Activated T-cell treated with anti-CD3 and anti-CD28 coated beads for 48 hours (primary cell): Measurements from ENCODE around the gene UNG.

Experiments
- DNase-seq: peaks from one replicate; pipeline ENCODE4 v3.0.0-alpha.2; 2020; ENCODE audit warnings: low read depth

The UNG gene

GRCh38 chr12:109156036-109156435 is 58.6 kb downstream of the UNG start:
- DNase-seq = no peak

- no peak for DNase-seq
Measured at GRCh38 chr12:109156586-109156985, 59.2 kb downstream of the UNG start.

GRCh38 chr12:109157986-109158385 is 60.6 kb downstream of the UNG start:
- no peak for DNase-seq

- DNase-seq = no peak
Measured at GRCh38 chr12:109160433-109160832, 63.0 kb downstream of the UNG start.
